GM13977 (cell line): ENCODE measurements around the gene CNNM3.

Experiments
- DNase-seq: peaks from one replicate; pipeline ENCODE4 v3.0.0; 2012; ENCODE audit warnings: low spot score
- in situ Hi-C: fragments of 300-500 bp; cut with MboI; formaldehyde crosslinking; loops from one replicate; pipeline ENCODE4 v1.12.0; 2022; ENCODE audit warnings: low sequenced_read_pairs, low pct_unique_long_range_greater_than_20kb, mixed read lengths, inconsistent platforms; ENCODE audit not compliant: unreplicated experiment
- TF ChIP-seq, protein P1 (sequence below): IDR thresholded peaks from 2 replicates; pipeline ENCODE4 v1.5.1; 2012; ENCODE audit warnings: mild to moderate bottlenecking, control low read depth; ENCODE audit not compliant: insufficient read depth; ENCODE audit errors: extremely low read depth, missing control alignments

Gene CNNM3

DNA sequence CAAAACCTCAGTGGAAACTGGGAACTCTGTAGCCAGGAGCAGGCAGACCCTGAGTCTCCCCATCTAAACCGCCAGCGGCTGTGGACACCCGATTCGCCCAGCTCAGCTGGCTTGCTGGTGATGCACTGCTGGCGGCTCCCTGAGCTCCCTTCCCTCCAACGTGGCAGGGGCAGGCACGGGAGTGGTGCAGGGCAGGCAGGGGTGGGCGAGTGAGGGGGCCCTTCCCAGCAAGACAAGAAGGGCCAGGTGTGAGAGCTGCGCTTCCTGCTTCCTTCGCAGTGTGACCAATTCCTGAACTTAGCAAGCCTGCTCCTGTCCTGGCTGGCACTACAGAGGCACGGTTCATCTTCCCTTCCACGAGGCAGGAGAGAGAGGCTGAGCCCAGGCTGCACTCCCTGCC lies 66.2 kb downstream of the CNNM3 start:
- TF ChIP-seq, protein P1, sequence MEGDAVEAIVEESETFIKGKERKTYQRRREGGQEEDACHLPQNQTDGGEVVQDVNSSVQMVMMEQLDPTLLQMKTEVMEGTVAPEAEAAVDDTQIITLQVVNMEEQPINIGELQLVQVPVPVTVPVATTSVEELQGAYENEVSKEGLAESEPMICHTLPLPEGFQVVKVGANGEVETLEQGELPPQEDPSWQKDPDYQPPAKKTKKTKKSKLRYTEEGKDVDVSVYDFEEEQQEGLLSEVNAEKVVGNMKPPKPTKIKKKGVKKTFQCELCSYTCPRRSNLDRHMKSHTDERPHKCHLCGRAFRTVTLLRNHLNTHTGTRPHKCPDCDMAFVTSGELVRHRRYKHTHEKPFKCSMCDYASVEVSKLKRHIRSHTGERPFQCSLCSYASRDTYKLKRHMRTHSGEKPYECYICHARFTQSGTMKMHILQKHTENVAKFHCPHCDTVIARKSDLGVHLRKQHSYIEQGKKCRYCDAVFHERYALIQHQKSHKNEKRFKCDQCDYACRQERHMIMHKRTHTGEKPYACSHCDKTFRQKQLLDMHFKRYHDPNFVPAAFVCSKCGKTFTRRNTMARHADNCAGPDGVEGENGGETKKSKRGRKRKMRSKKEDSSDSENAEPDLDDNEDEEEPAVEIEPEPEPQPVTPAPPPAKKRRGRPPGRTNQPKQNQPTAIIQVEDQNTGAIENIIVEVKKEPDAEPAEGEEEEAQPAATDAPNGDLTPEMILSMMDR: no peak
- DNase-seq: no peak
- in situ Hi-C loops: no loop called here

DNA sequence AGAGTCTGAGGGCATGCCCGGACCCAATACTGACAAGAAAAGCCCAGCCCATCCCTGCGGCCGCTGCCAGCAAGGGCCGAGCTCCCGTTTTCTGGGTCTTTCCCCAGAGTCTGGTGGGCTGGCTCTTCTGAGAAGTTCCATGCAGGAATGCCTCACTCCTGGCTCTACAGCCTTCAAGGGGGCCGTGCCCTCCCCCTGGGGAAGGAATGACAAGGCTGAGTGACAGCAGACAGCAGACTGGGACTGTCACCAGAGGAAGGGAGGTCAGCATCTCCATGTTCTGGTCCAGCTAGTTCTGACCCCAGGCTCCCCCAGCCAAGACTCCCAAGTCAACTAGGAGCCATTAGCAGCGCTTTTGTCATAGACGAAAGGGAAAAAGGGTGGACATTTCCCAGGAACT lies 66.8 kb downstream of the CNNM3 start:
- no peak for DNase-seq
- TF ChIP-seq, protein P1: no peak
- in situ Hi-C loops: no loop called here

DNA sequence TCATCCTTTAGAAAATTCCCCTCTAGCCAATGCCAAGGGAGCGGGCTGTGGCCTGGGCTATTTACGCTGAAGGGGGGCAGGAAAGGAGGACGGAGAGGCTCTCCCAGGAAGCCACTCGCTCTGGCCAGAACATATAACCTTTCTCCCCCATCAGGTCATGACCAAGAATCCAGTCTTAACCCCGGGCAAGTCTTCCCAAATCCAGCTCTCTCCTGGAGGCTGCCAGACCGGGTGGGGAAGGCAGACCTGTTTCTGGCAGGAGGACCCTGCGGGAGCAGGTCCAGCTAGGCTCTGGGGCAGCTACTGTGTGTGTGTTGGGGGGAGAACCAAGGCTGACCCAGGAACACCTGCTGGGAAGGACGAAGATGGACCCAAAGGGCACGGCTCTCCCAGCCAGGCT lies 67.2 kb downstream of the CNNM3 start:
- no peak for DNase-seq
- TF ChIP-seq, protein P1: no peak
- in situ Hi-C loops: no loop called here
